Upper lobe of left lung (tissue), 6 donors: ENCODE data around the gene KDSR. TPM values are rescaled to one million over a fixed set of nuclear protein-coding genes. Genes with fewer than 3 reads are reported as not detected.
A peak's percentile ranks its signal among the peaks of the same experiment; 100 is the strongest.

Experiments used
- ATAC-seq, 2 donors: fragments of 200-7000 bp; cut with Tn5 transposase; one replicate each; pipeline ENCODE4 v1.9.1; 2022; ENCODE audit warnings: mild to moderate bottlenecking in 2 of 2, moderate library complexity in 2 of 2; ENCODE audit not compliant: low FRiP score in 2 of 2
- DNase-seq, 2 donors: peaks; one replicate each; pipeline ENCODE4 v3.0.0-alpha.2; 2019 to 2020
- H3K27ac ChIP-seq, 4 donors: fragments of 200-600 bp; sonication (generic); one replicate each; pipeline ENCODE4 v1.5.1; 2016 to 2019
- H3K27me3 ChIP-seq, 4 donors: fragments of 200-600 bp; sonication (generic); one replicate each; pipeline ENCODE4 v1.5.1; 2017 to 2019
- H3K36me3 ChIP-seq, 4 donors: fragments of 200-600 bp; sonication (generic); one replicate each; pipeline ENCODE4 v1.5.1; 2016 to 2019
- H3K4me1 ChIP-seq, 4 donors: fragments of 200-600 bp; sonication (generic); one replicate each; pipeline ENCODE4 v1.5.1; 2018 to 2019
- H3K4me3 ChIP-seq, 4 donors: fragments of 200-600 bp; sonication (generic); one replicate each; pipeline ENCODE4 v1.5.1; 2017 to 2019; ENCODE audit warnings: mild to moderate bottlenecking in 2 of 4, moderate library complexity in 1 of 4
- H3K9me3 ChIP-seq, 4 donors: fragments of 200-600 bp; sonication (generic); one replicate each; pipeline ENCODE4 v1.5.1; 2018 to 2019
- CTCF ChIP-seq, 6 experiments: fragments of 450-650 bp in 4 of 6; fragments of 200-600 bp in 2 of 6; sonication (generic) in 2 of 6; IDR thresholded peaks; one replicate each; pipeline ENCODE4 v1.5.1; 2016 to 2019; ENCODE audit warnings: antibody characterized with exemption in 6 of 6
- EP300 ChIP-seq, 4 donors: sonication (generic); formaldehyde crosslinking; IDR thresholded peaks; one replicate each; pipeline ENCODE4 v1.5.1; 2017; ENCODE audit warnings: antibody characterized with exemption in 4 of 4, control low read depth in 2 of 4
- POLR2A ChIP-seq, 4 donors: fragments of 450-650 bp; IDR thresholded peaks; one replicate each; pipeline ENCODE4 v1.5.1; 2016 to 2017; ENCODE audit warnings: antibody characterized with exemption in 4 of 4, mild to moderate bottlenecking in 2 of 4
- POLR2AphosphoS5 ChIP-seq, 2 donors: sonication (generic); formaldehyde crosslinking; IDR thresholded peaks; one replicate each; pipeline ENCODE4 v1.5.1; 2017; ENCODE audit warnings: antibody characterized with exemption in 2 of 2
- WGBS, 2 donors: methylation state at CpG; one replicate each; pipeline ENCODE4 v1.1.5; 2017 to 2018; 5-methylcytosine and 5-hydroxymethylcytosine counted together
- total RNA-seq, 6 donors: library from RNA; depleted of rRNA in 4 of 6; stranded (reverse); fragments of >200 nt in 4 of 6; gene quantifications; one replicate each; pipeline versions ENCODE4 v1.1.0 to v1.2.1, GENCODE V29; 2016 to 2021
- donor health status: DM: no; HTN: no; CAD: no; lungs with moderate emphysema.
- donor health status: DM: no; HTN: yes; CAD: no; lungs with severe emphysema.

Gene KDSR
- total RNA-seq, 6 donors from 2014 or later: 26.2 to 68.8 (median 45.2) TPM

GRCh38 chr18:63344918-63345317 lies 22.1 kb downstream of the KDSR start:
- Histone ChIP-seq H3K4me3 (no peak overlapping the region), H3K36me3 (peaks cover 16 to 97% (median 60%) of the 10 kb centered on the region in 4 donors), H3K27me3 (no peaks in the 10 kb centered on the region), H3K9me3 (no peaks in the 10 kb centered on the region), H3K27ac (no peak overlapping the region), H3K4me1 (peaks cover 0 to 5% (median 0%) of the 10 kb centered on the region in 4 donors)
- 58 to 63% methylated on average over 2 of the region's 2 CpGs for WGBS, 2 donors
- DNase-seq: no peak
- ATAC-seq: no peak
- TF ChIP-seq POLR2AphosphoS5 (IDR thresholded peaks at IDR 0.05) (no peak), EP300 (IDR thresholded peaks at IDR 0.05) (no peak), CTCF (IDR thresholded peaks at IDR 0.05) (no peak), POLR2A (IDR thresholded peaks at IDR 0.05) (no peak)

GRCh38 chr18:63344263-63344662 lies 22.7 kb downstream of the KDSR start:
- peaks cover 0 to 5% (median 0%) of the 10 kb centered on the region in 4 donors for H3K4me1 ChIP-seq
- 88 to 91% methylated on average over 5 of the region's 5 CpGs for WGBS, 2 donors
- ATAC-seq (no peak), DNase-seq (no peak)
- no peaks in the 10 kb centered on the region for H3K9me3 ChIP-seq
- no peaks in the 10 kb centered on the region for H3K27me3 ChIP-seq
- H3K4me3 ChIP-seq: no peak overlapping the region
- no peak for TF ChIP-seq CTCF (IDR thresholded peaks at IDR 0.05)
- TF ChIP-seq POLR2A (IDR thresholded peaks at IDR 0.05): no peak
- TF ChIP-seq EP300 (IDR thresholded peaks at IDR 0.05): no peak
- TF ChIP-seq POLR2AphosphoS5 (IDR thresholded peaks at IDR 0.05): no peak
- peaks cover 15 to 95% (median 54%) of the 10 kb centered on the region in 4 donors for H3K36me3 ChIP-seq
- no peak overlapping the region for H3K27ac ChIP-seq

- H3K36me3 ChIP-seq: peaks cover 8 to 94% (median 43%) of the 10 kb centered on the region in 4 donors
- WGBS, 2 donors: 63 to 67% methylated on average over 5 of the region's 5 CpGs
- TF ChIP-seq CTCF (IDR thresholded peaks at IDR 0.05) (peak in 1 of 6 experiments; percentile 17), POLR2AphosphoS5 (IDR thresholded peaks at IDR 0.05) (no peak)
- DNase-seq (no peak), ATAC-seq (peak in 1 of 2 donors; percentile 56)
- H3K27ac ChIP-seq: no peak overlapping the region
- no peaks in the 10 kb centered on the region for H3K9me3 ChIP-seq
- H3K4me1 ChIP-seq: peaks cover 0 to 5% (median 0%) of the 10 kb centered on the region in 4 donors
- H3K27me3 ChIP-seq: no peaks in the 10 kb centered on the region
- H3K4me3 ChIP-seq: no peak overlapping the region
Measured at GRCh38 chr18:63342206-63342605, 24.8 kb downstream of the KDSR start.

GRCh38 chr18:63339920-63340484 lies 27.0 kb downstream of the KDSR start:
- no peak for TF ChIP-seq EP300 (IDR thresholded peaks at IDR 0.05)
- no peak for TF ChIP-seq POLR2AphosphoS5 (IDR thresholded peaks at IDR 0.05)
- peak in 2 of 6 experiments; percentile 18 to 36 for TF ChIP-seq CTCF (IDR thresholded peaks at IDR 0.05)
- no peak for TF ChIP-seq POLR2A (IDR thresholded peaks at IDR 0.05)
- Histone ChIP-seq H3K36me3 (peaks cover 5 to 91% (median 37%) of the 10 kb centered on the region in 4 donors), H3K27ac (no peak overlapping the region), H3K4me1 (peaks cover 0 to 5% (median 0%) of the 10 kb centered on the region in 4 donors), H3K9me3 (no peaks in the 10 kb centered on the region), H3K27me3 (no peaks in the 10 kb centered on the region), H3K4me3 (no peak overlapping the region)
- 34 to 56% methylated on average over 4 of the region's 4 CpGs for WGBS, 2 donors
- no peak for DNase-seq
- no peak for ATAC-seq
